A673 (cell line): ENCODE measurements around the gene GRIN2A. TPM values are rescaled to one million over a fixed set of nuclear protein-coding genes. Genes with fewer than 3 reads are reported as not detected.

Experiments
- BruUV-seq: library from RNA; stranded (reverse); fragments of 400-500 nt; replicated peaks from 2 replicates; lab custom pipeline; 2021; lab: Mats Ljungman, UMichigan
- CTCF ChIA-PET: fragments of 300-600 bp; sonication (Branson Sonifier 250); formaldehyde crosslinking; loops from one replicate; lab custom pipeline; 2022; ENCODE audit warnings: antibody characterized with exemption; lab: Charles Lee
- POLR2A ChIA-PET: fragments of 300-600 bp; sonication (Branson Sonifier 250); formaldehyde crosslinking; loops from one replicate; lab custom pipeline; 2022; ENCODE audit warnings: antibody characterized with exemption; ENCODE audit not compliant: low non-redundant PET; lab: Charles Lee
- DNase-seq: peaks from one replicate; pipeline ENCODE4 v3.0.0-alpha.2; 2015; ENCODE audit warnings: low spot score
- H3K27ac ChIP-seq: fragments of 200-600 bp; sonication (generic); 2 replicates; pipeline ENCODE4 v1.5.1; 2016; ENCODE audit warnings: mixed run types, low read depth, mild to moderate bottlenecking, mixed read lengths, antibody characterized with exemption, low read length; ENCODE audit not compliant: poor library complexity, severe bottlenecking
- H3K27me3 ChIP-seq: fragments of 200-600 bp; sonication (generic); replicated peaks from 2 replicates; pipeline ENCODE4 v1.6.1; 2017; ENCODE audit warnings: mixed run types, low read depth, mild to moderate bottlenecking, mixed read lengths, antibody characterized with exemption, low read length; ENCODE audit not compliant: insufficient read depth, poor library complexity
- H3K36me3 ChIP-seq: fragments of 200-600 bp; sonication (generic); 2 replicates; pipeline ENCODE4 v1.6.1; 2016; ENCODE audit warnings: mixed run types, mild to moderate bottlenecking, mixed read lengths, antibody characterized with exemption, low read length; ENCODE audit not compliant: insufficient read depth, poor library complexity, severe bottlenecking
- H3K4me1 ChIP-seq: fragments of 200-600 bp; sonication (generic); 2 replicates; pipeline ENCODE4 v1.6.1; 2017; ENCODE audit warnings: mixed run types, mild to moderate bottlenecking, mixed read lengths, antibody characterized with exemption, low read length; ENCODE audit not compliant: insufficient read depth, poor library complexity, severe bottlenecking
- H3K4me3 ChIP-seq: fragments of 200-600 bp; sonication (generic); 2 replicates; pipeline ENCODE4 v1.5.1; 2016; ENCODE audit warnings: low read depth, mixed run types, mild to moderate bottlenecking, mixed read lengths, low read length; ENCODE audit not compliant: poor library complexity, severe bottlenecking
- H3K9me3 ChIP-seq: fragments of 200-600 bp; sonication (generic); 2 replicates; pipeline ENCODE4 v1.6.1; 2016; ENCODE audit warnings: mixed run types, low read depth, mild to moderate bottlenecking, mixed read lengths, antibody characterized with exemption, low read length; ENCODE audit not compliant: poor library complexity, severe bottlenecking
- EZH2 ChIP-seq: fragments of 200-600 bp; sonication (generic); IDR thresholded peaks from 2 replicates; pipeline ENCODE4 v1.6.1; 2017; ENCODE audit warnings: borderline replicate concordance, low read depth, mild to moderate bottlenecking, mixed read lengths, antibody characterized with exemption, low read length; ENCODE audit not compliant: poor library complexity, severe bottlenecking
- intact Hi-C: fragments of 100-400 bp; cut with micrococcal nuclease; formaldehyde crosslinking; loops from one replicate; pipeline ENCODE4 v1.10.0; 2022; ENCODE audit not compliant: unreplicated experiment
- total RNA-seq: library from RNA; stranded (reverse); gene quantifications from 2 replicates; pipeline ENCODE4 v1.2.3, GENCODE V29; 2021
- TF ChIP-seq, protein P1 (sequence below): fragments of 300-800, 200-600 bp; sonication (generic); conservative IDR thresholded peaks from 2 replicates; pipeline ENCODE4 v1.5.1; 2017; ENCODE audit warnings: low read depth, mild to moderate bottlenecking, antibody characterized with exemption, low read length, moderate library complexity, mixed read lengths

GRIN2A gene
- total RNA-seq, 1 experiment from 2014 or later = 1.2 TPM

DNA sequence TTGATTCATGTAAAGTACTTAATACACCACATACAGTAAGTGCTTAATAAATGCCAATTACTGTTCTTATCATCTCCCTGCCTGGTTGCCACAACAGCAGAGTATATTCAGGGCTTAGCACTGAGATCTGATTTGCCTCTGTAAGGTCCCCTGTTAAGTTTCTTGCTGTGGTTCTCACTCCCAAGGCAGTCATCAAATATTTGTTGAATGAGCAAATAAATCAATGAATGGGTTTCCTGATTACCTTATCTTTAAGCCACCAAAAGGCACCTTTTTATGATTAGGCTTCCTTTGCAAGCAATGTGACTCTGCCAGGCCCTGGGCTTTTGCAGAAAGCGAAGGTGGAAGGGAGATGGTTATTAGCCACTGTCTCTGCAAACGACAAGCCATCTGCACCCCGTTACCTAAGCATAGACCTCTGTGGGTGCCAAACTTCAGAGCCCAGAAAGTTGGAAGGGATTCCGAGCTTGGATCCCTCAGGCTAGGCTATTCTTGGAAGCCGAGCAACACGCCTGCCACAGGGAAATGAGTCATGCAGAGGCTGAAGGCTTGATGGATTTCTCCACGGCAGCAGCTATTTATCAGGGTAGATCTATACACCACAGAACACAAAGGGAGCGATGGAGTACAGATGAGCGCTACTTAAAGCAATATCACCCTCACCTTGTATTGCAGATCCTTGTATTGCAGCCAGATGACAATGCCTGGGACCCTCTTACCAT is 102.0 kb downstream of the GRIN2A start:
- no peaks in the 10 kb centered on the region for H3K9me3 ChIP-seq
- TF ChIP-seq, protein P1, sequence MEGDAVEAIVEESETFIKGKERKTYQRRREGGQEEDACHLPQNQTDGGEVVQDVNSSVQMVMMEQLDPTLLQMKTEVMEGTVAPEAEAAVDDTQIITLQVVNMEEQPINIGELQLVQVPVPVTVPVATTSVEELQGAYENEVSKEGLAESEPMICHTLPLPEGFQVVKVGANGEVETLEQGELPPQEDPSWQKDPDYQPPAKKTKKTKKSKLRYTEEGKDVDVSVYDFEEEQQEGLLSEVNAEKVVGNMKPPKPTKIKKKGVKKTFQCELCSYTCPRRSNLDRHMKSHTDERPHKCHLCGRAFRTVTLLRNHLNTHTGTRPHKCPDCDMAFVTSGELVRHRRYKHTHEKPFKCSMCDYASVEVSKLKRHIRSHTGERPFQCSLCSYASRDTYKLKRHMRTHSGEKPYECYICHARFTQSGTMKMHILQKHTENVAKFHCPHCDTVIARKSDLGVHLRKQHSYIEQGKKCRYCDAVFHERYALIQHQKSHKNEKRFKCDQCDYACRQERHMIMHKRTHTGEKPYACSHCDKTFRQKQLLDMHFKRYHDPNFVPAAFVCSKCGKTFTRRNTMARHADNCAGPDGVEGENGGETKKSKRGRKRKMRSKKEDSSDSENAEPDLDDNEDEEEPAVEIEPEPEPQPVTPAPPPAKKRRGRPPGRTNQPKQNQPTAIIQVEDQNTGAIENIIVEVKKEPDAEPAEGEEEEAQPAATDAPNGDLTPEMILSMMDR = no peak
- no peak for TF ChIP-seq EZH2
- H3K36me3 ChIP-seq = no peaks in the 10 kb centered on the region
- BruUV-seq = no TSS peak
- CTCF ChIA-PET = no interaction called here
- no peak overlapping the region for H3K27ac ChIP-seq
- POLR2A ChIA-PET = no interaction called here
- no peaks in the 10 kb centered on the region for H3K4me1 ChIP-seq
- intact Hi-C loops = no loop called here
- H3K4me3 ChIP-seq = no peak overlapping the region
- peak; percentile 11 for DNase-seq
- no peaks in the 10 kb centered on the region for H3K27me3 ChIP-seq

DNA sequence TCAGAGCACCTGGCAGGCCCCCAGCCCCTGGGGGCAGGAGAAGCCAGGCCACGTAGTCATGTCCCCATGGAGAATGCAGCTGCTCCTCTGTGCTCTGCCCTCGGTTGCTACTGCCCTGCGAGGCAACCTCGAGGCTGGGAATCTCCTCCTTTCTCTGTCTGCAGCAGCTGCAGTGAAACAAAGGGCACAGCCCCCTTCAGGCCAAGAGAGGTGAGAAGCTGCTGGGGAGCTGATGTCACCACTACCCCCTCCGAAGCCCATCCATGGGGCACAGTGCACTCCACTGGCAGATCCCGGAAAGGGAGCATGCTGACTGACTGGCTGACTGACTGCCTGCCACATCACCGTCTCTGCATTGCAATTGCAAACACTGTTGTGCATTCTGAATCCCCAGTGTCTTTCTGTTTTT is 103.7 kb downstream of the GRIN2A start:
- no TSS peak for BruUV-seq
- intact Hi-C loops = no loop called here
- TF ChIP-seq, protein P1 = no peak
- TF ChIP-seq EZH2 = no peak
- POLR2A ChIA-PET = no interaction called here
- no peaks in the 10 kb centered on the region for H3K9me3 ChIP-seq
- no peaks in the 10 kb centered on the region for H3K4me1 ChIP-seq
- no peak overlapping the region for H3K4me3 ChIP-seq
- DNase-seq = no peak
- CTCF ChIA-PET = no interaction called here
- H3K36me3 ChIP-seq = no peaks in the 10 kb centered on the region
- H3K27me3 ChIP-seq = no peaks in the 10 kb centered on the region
- no peak overlapping the region for H3K27ac ChIP-seq

DNA sequence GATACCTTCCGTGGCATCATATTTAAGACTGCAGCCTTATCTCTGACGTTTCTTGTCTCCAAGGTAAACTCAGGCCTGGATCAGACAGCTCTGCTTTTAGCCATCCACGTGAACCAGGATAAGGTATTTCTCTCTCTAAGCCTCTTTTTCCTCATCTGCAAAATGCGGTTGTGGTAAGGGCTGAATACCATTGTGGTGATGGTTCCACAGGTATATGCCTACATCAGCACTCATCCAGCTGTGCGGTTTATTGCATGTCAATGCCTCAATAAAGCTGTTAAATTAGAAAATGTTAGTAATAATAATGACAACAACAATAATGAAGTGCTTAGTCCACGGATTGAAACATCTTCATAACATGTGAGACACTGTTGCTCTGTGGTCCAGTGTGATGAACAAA is 104.4 kb downstream of the GRIN2A start:
- Histone ChIP-seq H3K27me3 (no peaks in the 10 kb centered on the region), H3K4me1 (no peaks in the 10 kb centered on the region), H3K9me3 (no peaks in the 10 kb centered on the region), H3K4me3 (no peak overlapping the region), H3K27ac (no peak overlapping the region), H3K36me3 (no peaks in the 10 kb centered on the region)
- DNase-seq = no peak
- no TSS peak for BruUV-seq
- CTCF ChIA-PET = no interaction called here
- intact Hi-C loops = no loop called here
- no peak for TF ChIP-seq EZH2
- TF ChIP-seq, protein P1 = no peak
- POLR2A ChIA-PET = no interaction called here
